Brain pericyte (primary cell): ENCODE data around the gene FOXP2.
"Not testable (repeated sequence)": the region's sequence is repeated elsewhere in the genome, so short reads cannot be mapped to it uniquely, and the experiment has no call there.

ENCODE experiments used
- DNase-seq: peaks from one replicate; pipeline ENCODE4 v3.0.0-alpha.2; 2012; ENCODE audit warnings: low read depth, low spot score

FOXP2 gene

GRCh38 chr7:114502454-114503254, 88.0 kb downstream of the FOXP2 start:
- no peak for DNase-seq

GRCh38 chr7:114504586-114504985, 90.0 kb downstream of the FOXP2 start:
- DNase-seq = no peak

GRCh38 chr7:114507381-114507780, 92.8 kb downstream of the FOXP2 start:
- DNase-seq = no peak

GRCh38 chr7:114508086-114508485, 93.5 kb downstream of the FOXP2 start:
- no peak for DNase-seq

- DNase-seq = not testable (repeated sequence)
Observed at GRCh38 chr7:114510824-114511223, 96.2 kb downstream of the FOXP2 start.

GRCh38 chr7:114519240-114519639, 104.6 kb downstream of the FOXP2 start:
- no peak for DNase-seq

- DNase-seq = no peak
Observed at GRCh38 chr7:114522081-114522480, 107.5 kb downstream of the FOXP2 start.

- DNase-seq = no peak
Observed at GRCh38 chr7:114527589-114527988, 113.0 kb downstream of the FOXP2 start.

- DNase-seq = peak; percentile 26
Observed at GRCh38 chr7:114530057-114530611, 115.5 kb downstream of the FOXP2 start.

GRCh38 chr7:114531326-114531725, 116.7 kb downstream of the FOXP2 start:
- no peak for DNase-seq

GRCh38 chr7:114533131-114533530, 118.5 kb downstream of the FOXP2 start:
- DNase-seq = no peak

- no peak for DNase-seq
Observed at GRCh38 chr7:114534953-114535352, 120.3 kb downstream of the FOXP2 start.

- DNase-seq = no peak
Observed at GRCh38 chr7:114539575-114539974, 125.0 kb downstream of the FOXP2 start.

- DNase-seq = no peak
Observed at GRCh38 chr7:114540291-114540690, 125.7 kb downstream of the FOXP2 start.

GRCh38 chr7:114547346-114547745, 132.7 kb downstream of the FOXP2 start:
- DNase-seq = not testable (repeated sequence)

- DNase-seq = no peak
Observed at GRCh38 chr7:114548081-114548980, 133.7 kb downstream of the FOXP2 start.

GRCh38 chr7:114554781-114555537, 140.3 kb downstream of the FOXP2 start:
- DNase-seq = no peak

GRCh38 chr7:114567416-114567815, 152.8 kb downstream of the FOXP2 start:
- DNase-seq = no peak

- no peak for DNase-seq
Observed at GRCh38 chr7:114569220-114569619, 154.6 kb downstream of the FOXP2 start.

- DNase-seq = no peak
Observed at GRCh38 chr7:114574384-114574783, 159.8 kb downstream of the FOXP2 start.

GRCh38 chr7:114575098-114575497, 160.5 kb downstream of the FOXP2 start:
- DNase-seq = no peak

- not testable (repeated sequence) for DNase-seq
Observed at GRCh38 chr7:114580963-114581362, 166.3 kb downstream of the FOXP2 start.
